Caco-2 (cell line): ENCODE measurements around the gene ATAD3B. TPM values are rescaled to one million over a fixed set of nuclear protein-coding genes. Genes with fewer than 3 reads are reported as not detected.
"Not testable (repeated sequence)": the region's sequence is repeated elsewhere in the genome, so short reads cannot be mapped to it uniquely, and the experiment has no call there.

Source experiments
- BruUV-seq: library from RNA; stranded (reverse); fragments of 400-500 nt; replicated peaks from 2 replicates; lab custom pipeline; 2021; lab: Mats Ljungman, UMichigan
- CTCF ChIA-PET: fragments of 300-600 bp; sonication (Branson Sonifier 250); formaldehyde crosslinking; loops from one replicate; lab custom pipeline; 2022; ENCODE audit warnings: antibody characterized with exemption; lab: Charles Lee
- POLR2A ChIA-PET: fragments of 300-600 bp; sonication (Branson Sonifier 250); formaldehyde crosslinking; loops from one replicate; lab custom pipeline; 2022; ENCODE audit warnings: antibody characterized with exemption; lab: Charles Lee
- DNase-seq, 2 experiments: peaks; one replicate each; pipeline versions ENCODE4 v3.0.0 to v3.0.0-alpha.2; 2020 to 2022
- H3K27me3 ChIP-seq: replicated peaks from 2 replicates; pipeline ENCODE4 v1.6.0; 2011; ENCODE audit warnings: low read length; ENCODE audit not compliant: control insufficient read depth, insufficient read depth
- H3K36me3 ChIP-seq: 2 replicates; pipeline ENCODE4 v1.5.1; 2011; ENCODE audit warnings: low read length; ENCODE audit not compliant: control insufficient read depth, insufficient read depth
- H3K4me1 ChIP-seq: fragments of 250-450 bp; sonication (Bioruptor Pico); 2 replicates; pipeline ENCODE4 v1.5.1; 2020; ENCODE audit warnings: mild to moderate bottlenecking
- H3K4me3 ChIP-seq: 2 replicates; pipeline ENCODE4 v1.5.1; 2011; ENCODE audit warnings: low read depth, mild to moderate bottlenecking, control low read depth, low read length
- H3K9me3 ChIP-seq: fragments of 250-450 bp; sonication (Bioruptor Pico); 2 replicates; pipeline ENCODE4 v1.5.1; 2020; ENCODE audit warnings: mild to moderate bottlenecking, moderate library complexity
- H3K27ac Mint-ChIP-seq: one replicate; pipeline ENCODE4 v1.8.0; 2022; ENCODE audit warnings: mixed read lengths; ENCODE audit not compliant: unreplicated experiment
- H3K27me3 Mint-ChIP-seq: one replicate; pipeline ENCODE4 v1.8.0; 2022; ENCODE audit warnings: mixed read lengths; ENCODE audit not compliant: insufficient read depth, unreplicated experiment
- H3K36me3 Mint-ChIP-seq: one replicate; pipeline ENCODE4 v1.8.0; 2022; ENCODE audit warnings: mild to moderate bottlenecking, mixed read lengths; ENCODE audit not compliant: insufficient read depth, unreplicated experiment
- H3K4me1 Mint-ChIP-seq: one replicate; pipeline ENCODE4 v1.8.0; 2022; ENCODE audit warnings: low read depth, mixed read lengths; ENCODE audit not compliant: unreplicated experiment
- H3K4me3 Mint-ChIP-seq: one replicate; pipeline ENCODE4 v1.8.0; 2022; ENCODE audit warnings: mild to moderate bottlenecking, moderate library complexity, mixed read lengths; ENCODE audit not compliant: unreplicated experiment
- H3K9me3 Mint-ChIP-seq: one replicate; pipeline ENCODE4 v1.8.0; 2022; ENCODE audit warnings: mixed read lengths; ENCODE audit not compliant: unreplicated experiment
- CTCF ChIP-seq, 2 experiments: fragments of 200-600 bp in 1 of 2; IDR thresholded peaks; 1 replicate in 1 of 2; 2 replicates in 1 of 2; pipeline versions ENCODE4 v1.5.1 to v1.8.0; 2011 to 2022; ENCODE audit warnings: antibody characterized with exemption in 1 of 2, control low read depth in 1 of 2, inconsistent platforms in 1 of 2, low read depth in 1 of 2, low read length in 1 of 2, mild to moderate bottlenecking in 1 of 2, moderate library complexity in 1 of 2; ENCODE audit not compliant: insufficient read depth in 1 of 2, severe bottlenecking in 1 of 2, unreplicated experiment in 1 of 2
- intact Hi-C: fragments of 100-400 bp; cut with micrococcal nuclease; formaldehyde crosslinking; loops from one replicate; pipeline ENCODE4 v1.10.0; 2022; ENCODE audit not compliant: unreplicated experiment
- total RNA-seq: library from RNA; stranded (reverse); gene quantifications from 2 replicates; pipeline ENCODE4 v1.2.3, GENCODE V29; 2022

The ATAD3B gene
- total RNA-seq, 1 experiment from 2014 or later, result 48.1 TPM

GRCh38 chr1:1505366-1505798 is 33.8 kb downstream of the ATAD3B start:
- H3K27me3 Mint-ChIP-seq, H3K9me3 Mint-ChIP-seq, H3K4me1 Mint-ChIP-seq, H3K27me3 ChIP-seq, H3K9me3 ChIP-seq, H3K4me1 ChIP-seq, H3K36me3 ChIP-seq: not testable (repeated sequence)
- H3K27ac Mint-ChIP-seq, result peak overlapping the region; percentile 88
- TSS peak; percentile 84 for BruUV-seq
- ChIA-PET POLR2A (interaction anchor here (0.6 to 1.0 kb wide), 3 partner anchors 64 to 213 kb away, joined by 3 to 6 read pairs (median 3); partner anchors contain the start of gene CCNL2), CTCF (interaction anchor here (0.6 to 1.2 kb wide), 4 partner anchors 85 to 274 kb away, joined by 3 to 4 read pairs (median 4); no protein-coding TSS in a partner anchor)
- peak in 1 of 2 experiments; percentile 15 for TF ChIP-seq CTCF (IDR thresholded peaks at IDR 0.05; ENCODE audit: insufficient read depth in 1 of 2, low read depth in 1 of 2, low read length in 1 of 2, severe bottlenecking in 1 of 2, unreplicated experiment in 1 of 2)
- DNase-seq, result peak; percentile 59
- peak overlapping the region; percentile 87 for H3K4me3 Mint-ChIP-seq
- intact Hi-C loops, result loop anchor here (10.0 kb wide), 1 partner anchor 161 kb away; the partner anchor contains the start of gene DVL1
- H3K36me3 Mint-ChIP-seq, result peaks cover 13% of the 10 kb centered on the region
- H3K4me3 ChIP-seq, result peak overlapping the region; percentile 25

GRCh38 chr1:1505801-1506200 is 34.2 kb downstream of the ATAD3B start:
- H3K27me3 ChIP-seq, H3K36me3 ChIP-seq, H3K4me1 Mint-ChIP-seq, H3K4me3 ChIP-seq, DNase-seq, H3K9me3 ChIP-seq, H3K27me3 Mint-ChIP-seq, H3K9me3 Mint-ChIP-seq, H3K4me1 ChIP-seq, BruUV-seq: not testable (repeated sequence)
- intact Hi-C loops, result loop anchor here (10.0 kb wide), 1 partner anchor 161 kb away; the partner anchor contains the start of gene DVL1
- Mint-ChIP-seq H3K4me3 (peak overlapping the region; percentile 87), H3K36me3 (peaks cover 14% of the 10 kb centered on the region), H3K27ac (peak overlapping the region; percentile 88)
- CTCF ChIA-PET, result interaction anchor here (0.6 to 1.2 kb wide), 4 partner anchors 85 to 275 kb away, joined by 3 to 4 read pairs (median 4); no protein-coding TSS in a partner anchor
- POLR2A ChIA-PET, result interaction anchor here (0.6 kb wide), 2 partner anchors 64 to 214 kb away, joined by 3 read pairs; no protein-coding TSS in a partner anchor

GRCh38 chr1:1507305-1507704 is 35.7 kb downstream of the ATAD3B start:
- no peak for TF ChIP-seq CTCF (IDR thresholded peaks at IDR 0.05; ENCODE audit: insufficient read depth in 1 of 2, low read depth in 1 of 2, low read length in 1 of 2, severe bottlenecking in 1 of 2, unreplicated experiment in 1 of 2)
- BruUV-seq, result no TSS peak
- H3K36me3 Mint-ChIP-seq, result peaks cover 27% of the 10 kb centered on the region
- Histone ChIP-seq H3K36me3 (no peaks in the 10 kb centered on the region), H3K4me3 (no peak overlapping the region), H3K9me3 (no peaks in the 10 kb centered on the region), H3K27me3 (no peaks in the 10 kb centered on the region), H3K4me1 (no peaks in the 10 kb centered on the region)
- no peaks in the 10 kb centered on the region for H3K27me3 Mint-ChIP-seq
- ChIA-PET POLR2A (no interaction called here), CTCF (interaction anchor here (0.6 kb wide), 1 partner anchor 66 kb away, joined by 3 read pairs; no protein-coding TSS in a partner anchor)
- DNase-seq, result no peak
- no peaks in the 10 kb centered on the region for H3K4me1 Mint-ChIP-seq
- intact Hi-C loops, result loop anchor here (10.0 kb wide), 1 partner anchor 163 kb away; the partner anchor contains the start of gene DVL1
- no peak overlapping the region for H3K27ac Mint-ChIP-seq
- no peak overlapping the region for H3K4me3 Mint-ChIP-seq
- no peaks in the 10 kb centered on the region for H3K9me3 Mint-ChIP-seq

- H3K4me3 Mint-ChIP-seq, DNase-seq, H3K4me3 ChIP-seq, BruUV-seq, H3K4me1 ChIP-seq, H3K4me1 Mint-ChIP-seq, H3K27me3 Mint-ChIP-seq, H3K9me3 ChIP-seq, H3K9me3 Mint-ChIP-seq, H3K27me3 ChIP-seq, H3K36me3 ChIP-seq, H3K27ac Mint-ChIP-seq, POLR2A ChIA-PET, CTCF ChIA-PET: not testable (repeated sequence)
- peaks cover 22% of the 10 kb centered on the region for H3K36me3 Mint-ChIP-seq
- intact Hi-C loops, result loop anchor here (10.0 kb wide), 1 partner anchor 164 kb away; the partner anchor contains the start of gene DVL1
Measured at GRCh38 chr1:1508775-1509464, 37.4 kb downstream of the ATAD3B start.

GRCh38 chr1:1509465-1509850 is 37.9 kb downstream of the ATAD3B start:
- CTCF ChIA-PET, result interaction anchor here (0.6 kb wide), 1 partner anchor 63 kb away, joined by 3 read pairs; no protein-coding TSS in a partner anchor
- H3K4me3 Mint-ChIP-seq, H3K27me3 ChIP-seq, DNase-seq, H3K4me3 ChIP-seq, H3K9me3 ChIP-seq, H3K27ac Mint-ChIP-seq, H3K4me1 ChIP-seq, H3K4me1 Mint-ChIP-seq, POLR2A ChIA-PET, H3K27me3 Mint-ChIP-seq, BruUV-seq, H3K36me3 ChIP-seq, H3K9me3 Mint-ChIP-seq: not testable (repeated sequence)
- intact Hi-C loops, result loop anchor here (10.0 kb wide), 1 partner anchor 165 kb away; the partner anchor contains the start of gene DVL1
- H3K36me3 Mint-ChIP-seq, result peaks cover 22% of the 10 kb centered on the region
